Upper lobe of left lung (tissue), 4 donors: Measurements from ENCODE around the gene ZNF292.

ENCODE experiments used
- CTCF ChIP-seq, 6 experiments: fragments of 450-650 bp in 4 of 6; fragments of 200-600 bp in 2 of 6; sonication (generic) in 2 of 6; IDR thresholded peaks; one replicate each; pipeline ENCODE4 v1.5.1; 2016 to 2019; ENCODE audit warnings: antibody characterized with exemption in 6 of 6
- POLR2AphosphoS5 ChIP-seq, 2 donors: sonication (generic); formaldehyde crosslinking; IDR thresholded peaks; one replicate each; pipeline ENCODE4 v1.5.1; 2017; ENCODE audit warnings: antibody characterized with exemption in 2 of 2

GRCh38 chr6:87127737-87128136, 27.6 kb upstream of the ZNF292 start:
- TF ChIP-seq POLR2AphosphoS5 (IDR thresholded peaks at IDR 0.05) (no peak), CTCF (IDR thresholded peaks at IDR 0.05) (no peak)
